Measurements from ENCODE around the gene TMEM44. TPM values are rescaled to one million over a fixed set of nuclear protein-coding genes. Genes with fewer than 3 reads are reported as not detected.
"Not testable (repeated sequence)": the region's sequence is repeated elsewhere in the genome, so short reads cannot be mapped to it uniquely, and the experiment has no call there.

TMEM44 gene
- total RNA-seq, 1 donor from 2014 or later = 3.3 TPM

DNA sequence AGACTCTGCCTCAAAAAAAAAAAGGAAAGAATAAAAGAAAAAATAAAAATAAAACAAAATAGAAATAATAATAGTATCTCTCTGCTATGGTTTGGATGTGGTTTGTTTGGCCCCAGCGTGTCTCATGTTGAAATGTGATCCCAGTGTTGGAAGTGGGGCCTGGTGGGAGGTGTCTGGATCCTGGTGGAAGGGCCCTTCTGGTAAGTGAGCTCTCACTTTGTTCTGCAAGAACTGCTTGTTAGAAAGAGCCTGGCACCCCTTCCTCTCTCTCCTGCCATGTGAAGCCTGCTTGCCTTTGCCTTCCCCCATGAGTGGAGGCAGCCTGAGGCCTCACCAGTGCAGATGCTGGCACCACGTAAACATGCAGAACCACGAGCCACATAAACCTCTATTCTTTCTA, 26.3 kb downstream of the TMEM44 start:
- Mint-ChIP-seq H3K4me1 (no peaks in the 10 kb centered on the region), H3K4me3 (no peak overlapping the region), H3K9me3 (no peaks in the 10 kb centered on the region), H3K27me3 (no peaks in the 10 kb centered on the region), H3K36me3 (ENCODE audit: low read depth) (no peaks in the 10 kb centered on the region), H3K27ac (no peak overlapping the region)
- ChIA-PET POLR2A (no interaction called here), CTCF (no interaction called here)
- ATAC-seq (ENCODE audit: low read depth) = no peak
- no peak for DNase-seq
- intact Hi-C loops (cut with micrococcal nuclease) = no loop called here
- no peak for TF ChIP-seq CTCF (IDR thresholded peaks at IDR 0.05)

DNA sequence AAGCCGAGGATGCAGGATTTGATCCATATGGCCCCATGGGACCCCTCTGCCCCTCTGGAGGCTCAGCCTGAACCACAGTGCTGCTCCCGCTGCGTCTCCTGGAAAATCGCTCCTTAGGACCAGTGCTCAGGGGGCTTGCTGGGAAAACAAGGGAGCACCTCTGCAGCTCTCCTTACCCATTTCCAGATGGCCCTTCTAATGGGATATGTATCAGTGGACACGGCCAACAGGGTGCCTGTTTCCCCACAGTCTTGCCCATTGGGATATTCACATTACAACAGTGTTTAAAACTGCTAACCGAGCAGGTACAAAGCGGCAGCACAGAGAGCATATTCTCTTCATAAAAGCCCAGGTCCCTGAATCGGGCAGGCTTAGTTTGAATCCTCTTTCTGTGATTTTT, 27.1 kb downstream of the TMEM44 start:
- ATAC-seq (ENCODE audit: low read depth) (no peak), DNase-seq (no peak)
- no peak for TF ChIP-seq CTCF (IDR thresholded peaks at IDR 0.05)
- no peaks in the 10 kb centered on the region for H3K36me3 Mint-ChIP-seq (ENCODE audit: low read depth)
- POLR2A ChIA-PET = no interaction called here
- H3K27me3 Mint-ChIP-seq = no peaks in the 10 kb centered on the region
- no peaks in the 10 kb centered on the region for H3K4me1 Mint-ChIP-seq
- intact Hi-C loops (cut with micrococcal nuclease) = no loop called here
- CTCF ChIA-PET = no interaction called here
- no peak overlapping the region for H3K27ac Mint-ChIP-seq
- H3K9me3 Mint-ChIP-seq = no peaks in the 10 kb centered on the region
- no peak overlapping the region for H3K4me3 Mint-ChIP-seq

DNA sequence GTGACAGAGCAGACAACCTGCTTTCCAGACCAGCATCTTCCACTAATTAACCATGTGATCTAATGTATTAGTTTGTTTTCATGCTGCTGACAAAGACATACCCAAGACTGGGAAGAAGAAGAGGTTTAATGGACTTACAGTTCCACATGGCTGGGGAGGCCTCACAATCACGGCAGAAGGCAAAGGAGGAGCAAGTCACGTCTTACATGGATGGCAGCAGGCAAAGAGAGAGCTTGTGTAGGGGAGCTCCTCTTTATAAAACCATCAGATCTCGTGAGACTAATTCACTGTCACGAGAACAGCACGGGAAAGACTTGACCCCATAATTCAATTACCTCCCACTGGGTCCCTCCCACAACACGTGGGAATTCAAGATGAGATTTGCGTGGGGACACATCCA, 27.9 kb downstream of the TMEM44 start:
- POLR2A ChIA-PET; H3K4me1 Mint-ChIP-seq; DNase-seq; CTCF ChIA-PET; H3K36me3 Mint-ChIP-seq (ENCODE audit: low read depth); H3K27me3 Mint-ChIP-seq; intact Hi-C loops (cut with micrococcal nuclease); H3K4me3 Mint-ChIP-seq; ATAC-seq (ENCODE audit: low read depth); H3K9me3 Mint-ChIP-seq; H3K27ac Mint-ChIP-seq: not testable (repeated sequence)

- H3K4me1 Mint-ChIP-seq = no peaks in the 10 kb centered on the region
- POLR2A ChIA-PET = no interaction called here
- H3K36me3 Mint-ChIP-seq (ENCODE audit: low read depth) = no peaks in the 10 kb centered on the region
- intact Hi-C loops (cut with micrococcal nuclease) = no loop called here
- DNase-seq = no peak
- H3K27ac Mint-ChIP-seq = no peak overlapping the region
- ATAC-seq (ENCODE audit: low read depth) = no peak
- no peaks in the 10 kb centered on the region for H3K9me3 Mint-ChIP-seq
- H3K27me3 Mint-ChIP-seq = no peaks in the 10 kb centered on the region
- H3K4me3 Mint-ChIP-seq = no peak overlapping the region
- TF ChIP-seq CTCF (IDR thresholded peaks at IDR 0.05) = no peak
- CTCF ChIA-PET = no interaction called here
Measured at GRCh38 chr3:194604837-194605236, 28.4 kb downstream of the TMEM44 start.

GRCh38 chr3:194604126-194604525, 29.1 kb downstream of the TMEM44 start:
- H3K4me1 Mint-ChIP-seq = no peaks in the 10 kb centered on the region
- no peaks in the 10 kb centered on the region for H3K36me3 Mint-ChIP-seq (ENCODE audit: low read depth)
- POLR2A ChIA-PET = no interaction called here
- no peak for ATAC-seq (ENCODE audit: low read depth)
- intact Hi-C loops (cut with micrococcal nuclease) = no loop called here
- no peaks in the 10 kb centered on the region for H3K27me3 Mint-ChIP-seq
- no peak for TF ChIP-seq CTCF (IDR thresholded peaks at IDR 0.05)
- no peak overlapping the region for H3K27ac Mint-ChIP-seq
- H3K4me3 Mint-ChIP-seq = no peak overlapping the region
- H3K9me3 Mint-ChIP-seq = no peaks in the 10 kb centered on the region
- no peak for DNase-seq
- CTCF ChIA-PET = no interaction called here

GRCh38 chr3:194602669-194603171, 30.5 kb downstream of the TMEM44 start:
- POLR2A ChIA-PET = no interaction called here
- CTCF ChIA-PET = no interaction called here
- Mint-ChIP-seq H3K27ac (no peak overlapping the region), H3K9me3 (no peaks in the 10 kb centered on the region), H3K4me1 (no peaks in the 10 kb centered on the region), H3K4me3 (no peak overlapping the region), H3K27me3 (no peaks in the 10 kb centered on the region), H3K36me3 (ENCODE audit: low read depth) (no peaks in the 10 kb centered on the region)
- TF ChIP-seq CTCF (IDR thresholded peaks at IDR 0.05) = no peak
- ATAC-seq (ENCODE audit: low read depth) (no peak), DNase-seq (no peak)
- intact Hi-C loops (cut with micrococcal nuclease) = no loop called here
